GM18858 (cell line): ENCODE measurements around the gene VAMP2.

Experiments
- ATAC-seq: cut with Tn5 transposase; IDR thresholded peaks from one replicate; pipeline ENCODE4 v1.9.1; 2021; ENCODE audit not compliant: unreplicated experiment

Gene VAMP2

DNA sequence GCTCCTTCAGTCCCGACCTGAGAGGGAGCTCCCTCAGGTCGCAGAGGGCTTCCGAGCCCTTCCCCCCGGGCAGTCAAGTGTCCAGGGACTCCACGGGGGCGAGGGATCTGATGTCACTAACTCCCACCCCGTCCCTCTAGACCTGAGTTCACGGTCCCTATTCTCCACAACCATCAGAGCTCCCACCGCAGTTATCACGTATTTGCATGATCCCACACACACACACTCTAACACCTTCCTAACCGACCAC lies 6.8 kb downstream of the VAMP2 start:
- no peak for ATAC-seq

DNA sequence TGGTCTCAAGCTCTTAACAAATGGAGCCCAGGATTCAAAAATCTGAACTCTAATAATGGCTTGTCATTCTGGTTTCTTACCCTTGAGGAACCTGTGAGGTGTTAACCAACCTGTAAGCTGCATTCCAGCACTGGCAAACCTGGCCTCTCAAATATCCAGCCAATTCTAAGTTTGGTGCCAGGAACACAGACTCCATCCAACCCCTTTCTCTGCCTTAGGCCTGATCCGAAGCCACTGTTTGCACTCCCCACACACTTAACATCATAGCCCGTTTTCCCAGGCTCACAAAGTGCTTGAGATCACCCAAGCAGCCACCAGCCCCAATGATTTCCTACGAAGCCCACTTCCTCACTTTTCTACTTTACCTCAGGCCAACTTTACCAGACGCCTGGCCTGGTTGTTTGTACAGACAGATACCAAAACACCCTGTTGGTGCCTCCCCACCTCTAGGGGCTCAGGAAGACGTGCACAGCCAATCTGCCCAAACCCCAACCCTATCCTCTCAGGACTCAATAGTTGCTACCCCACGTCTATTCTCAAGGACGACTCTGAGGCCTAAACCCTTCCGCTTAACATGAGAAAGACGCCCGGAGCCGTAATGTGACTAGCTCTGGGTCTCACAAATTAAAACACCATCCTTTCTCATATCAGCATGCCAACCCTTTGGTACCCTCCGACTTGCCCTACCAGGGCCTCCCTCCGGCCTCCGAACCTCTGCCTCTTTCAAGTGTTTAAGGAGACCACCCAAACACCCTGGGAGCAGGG lies 7.3 kb downstream of the VAMP2 start:
- ATAC-seq = no peak

DNA sequence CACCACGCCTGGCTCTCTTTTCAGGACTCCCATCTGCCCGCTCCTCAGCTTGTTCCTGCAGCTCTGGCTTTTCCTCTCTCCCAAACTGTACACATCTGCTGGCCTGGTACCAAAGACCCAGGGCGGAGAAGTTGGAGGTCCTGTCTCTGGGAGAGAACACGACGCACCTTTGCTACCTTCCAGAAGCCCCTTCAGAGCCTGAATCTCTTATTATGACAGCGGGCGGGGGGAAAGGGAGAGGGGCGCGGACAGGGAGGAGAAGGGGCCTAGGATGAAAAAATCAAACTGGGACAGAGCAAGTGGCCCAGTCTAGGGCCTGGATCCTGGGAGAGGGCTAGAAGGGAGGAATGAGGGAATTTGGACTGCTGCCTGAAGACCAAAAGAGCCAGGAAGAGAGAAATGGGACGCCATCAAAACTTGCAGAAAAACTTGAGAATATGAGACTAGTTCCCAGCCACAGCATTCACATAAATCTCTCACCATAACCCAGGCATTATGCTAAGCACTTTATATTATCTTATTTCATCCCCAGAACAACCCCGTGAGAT lies 8.1 kb downstream of the VAMP2 start:
- ATAC-seq = no peak

DNA sequence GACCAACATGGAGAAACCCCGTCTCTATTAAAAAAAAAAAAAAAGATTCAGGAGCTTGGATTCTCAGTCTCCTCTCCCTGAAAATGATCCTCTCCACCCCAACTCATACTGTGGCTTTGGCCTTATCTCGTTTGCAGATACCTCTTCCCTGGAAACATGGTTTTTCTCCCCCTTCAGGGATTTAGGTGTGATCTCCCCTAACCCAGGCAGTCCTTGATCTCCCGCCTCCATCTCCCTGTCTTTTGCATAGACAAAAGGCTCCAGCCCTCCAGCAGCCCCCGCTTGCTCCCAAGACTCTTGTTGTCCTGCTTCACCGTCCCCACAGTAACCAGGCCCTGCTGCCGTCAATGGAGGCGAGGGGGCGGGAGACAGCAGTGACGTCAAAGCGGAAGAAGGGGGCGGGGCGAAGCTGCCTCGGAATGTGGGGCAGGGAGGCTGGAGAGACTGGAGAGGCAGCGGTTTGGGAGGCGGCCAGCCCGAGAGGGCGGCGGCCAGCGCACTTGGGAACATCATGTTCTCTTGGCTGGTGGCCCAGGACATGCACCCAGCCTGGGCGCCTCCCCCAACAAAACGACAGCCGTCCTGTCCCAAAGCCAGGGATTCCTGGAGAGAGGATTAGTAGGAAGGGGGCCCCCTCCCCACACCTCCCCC lies 8.7 kb downstream of the VAMP2 start:
- no peak for ATAC-seq

DNA sequence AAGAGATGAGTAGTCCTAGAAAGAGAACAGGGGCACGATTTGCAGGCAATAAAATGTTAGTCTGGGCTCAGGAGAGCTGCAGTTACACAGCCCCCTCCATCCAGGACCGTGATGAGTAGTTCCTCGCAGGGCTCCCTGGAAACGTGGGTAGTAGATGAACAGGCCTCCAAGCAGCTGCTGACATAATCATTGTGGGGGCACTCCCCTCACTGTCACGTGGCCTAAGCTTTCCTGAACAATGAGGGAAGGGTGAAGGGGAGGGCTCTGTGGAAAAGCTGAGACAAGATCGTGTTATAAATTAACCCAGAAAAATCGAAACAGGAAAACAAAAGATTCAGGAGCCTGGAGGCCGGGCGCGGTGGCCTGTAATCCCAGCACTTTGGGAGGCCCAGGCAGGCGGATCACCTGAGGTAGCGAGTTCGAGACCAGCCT lies 9.2 kb downstream of the VAMP2 start:
- no peak for ATAC-seq

DNA sequence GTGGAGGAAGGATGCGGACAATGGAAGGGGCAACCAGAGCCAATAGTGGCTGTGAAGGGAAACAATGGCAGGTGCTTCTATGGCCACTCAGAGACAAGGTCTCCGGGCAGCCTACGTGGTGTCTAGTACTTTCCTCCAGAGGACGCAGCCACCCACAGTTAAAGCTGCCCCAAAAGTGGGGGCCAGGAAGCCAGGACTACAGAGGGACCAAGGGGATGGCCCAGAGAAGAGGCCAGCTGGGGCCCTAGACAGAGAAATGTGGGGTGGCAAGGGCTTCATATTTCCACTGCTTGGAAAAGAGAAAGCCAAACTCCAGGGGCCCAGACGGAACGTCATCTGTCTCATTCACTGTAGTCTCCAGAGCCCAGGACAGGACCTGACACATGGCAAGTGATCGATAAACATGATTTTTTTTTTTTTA lies 9.7 kb downstream of the VAMP2 start:
- ATAC-seq = no peak

DNA sequence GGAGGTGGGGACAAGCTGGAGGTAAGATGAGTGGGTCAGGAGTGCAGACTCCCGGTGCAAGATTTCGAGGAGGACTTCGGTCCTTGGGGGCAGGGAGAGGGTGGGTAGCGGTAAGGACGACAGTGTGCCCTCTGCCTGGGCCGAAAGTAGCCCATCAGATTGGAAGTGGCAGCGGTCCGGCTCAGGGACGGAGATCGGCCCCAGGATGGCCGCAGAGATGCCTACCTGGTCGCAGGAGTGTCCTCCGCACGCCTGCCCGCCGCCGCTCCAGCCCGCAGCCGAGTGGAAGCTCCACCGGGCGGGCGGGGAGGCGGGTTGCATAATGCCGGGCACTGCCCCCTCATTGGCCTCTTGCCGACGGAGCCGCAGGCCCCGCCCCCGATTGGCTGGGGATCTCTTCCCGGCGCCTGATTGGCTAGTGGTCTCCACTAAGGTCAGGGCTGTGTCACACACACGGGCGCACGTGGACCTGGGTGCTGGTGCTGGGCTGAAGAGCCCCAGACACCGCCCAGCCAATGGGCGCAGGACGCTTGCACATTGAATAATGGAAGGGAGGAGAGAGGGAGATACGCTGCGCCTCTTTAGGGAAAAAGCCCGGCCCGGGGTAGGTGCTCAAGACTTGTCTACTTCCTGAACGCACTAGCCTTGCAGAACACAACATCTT lies 10.5 kb downstream of the VAMP2 start, which contains the start of gene PER1:
Gene PER1, minus strand, starts transcription at position 293 of the 664 bp plus-strand sequence. CDS start 1,698 bp downstream, outside the sequence.
- no peak for ATAC-seq

DNA sequence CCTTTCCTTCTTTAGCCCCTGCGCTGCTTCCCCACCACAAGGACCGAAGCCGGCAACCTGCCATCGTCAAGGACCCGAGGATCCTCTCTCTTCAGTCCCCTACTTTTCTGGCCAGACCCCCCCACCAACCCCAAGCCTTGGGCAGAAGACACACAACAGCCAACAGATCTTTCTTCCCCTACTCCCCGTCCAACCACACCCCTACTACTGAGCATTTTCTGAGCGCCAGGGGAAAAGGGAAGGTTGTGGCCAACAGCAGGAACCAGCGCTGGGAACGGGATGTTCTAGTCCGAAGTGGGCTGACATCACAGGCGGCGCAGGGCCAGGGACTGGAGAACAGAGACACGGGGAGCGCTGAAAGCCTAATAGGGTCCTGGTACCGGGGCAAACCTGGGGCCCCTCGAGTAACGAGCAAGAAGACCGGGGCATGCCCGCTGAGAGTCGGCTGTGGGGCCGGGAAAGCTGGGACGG lies 11.1 kb downstream of the VAMP2 start:
- ATAC-seq = no peak

DNA sequence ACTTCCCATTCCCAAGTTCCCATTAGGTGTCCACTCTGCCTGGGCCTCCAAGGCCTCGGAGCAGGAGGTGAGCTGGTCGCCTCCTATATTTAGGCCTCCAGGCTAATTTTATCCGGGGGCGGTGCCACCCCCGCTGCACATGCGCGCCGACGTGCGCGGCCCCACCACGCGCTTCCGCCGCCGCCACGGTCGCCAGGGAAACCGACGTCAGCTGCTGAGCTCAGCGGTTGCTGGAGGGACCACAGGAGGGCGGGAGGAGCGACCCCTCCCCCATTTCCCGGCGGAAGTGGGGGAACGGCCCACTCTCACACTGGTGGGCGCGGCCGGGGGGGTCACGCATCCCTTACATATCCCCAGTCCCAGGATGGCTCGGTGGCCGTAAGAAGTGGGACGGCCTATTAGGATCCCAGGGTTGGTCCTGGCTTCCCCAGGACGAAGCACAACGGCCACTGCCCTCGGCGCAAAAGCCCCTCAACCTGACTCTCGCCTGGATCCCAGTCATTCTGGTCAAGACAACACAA lies 11.6 kb downstream of the VAMP2 start:
- no peak for ATAC-seq

DNA sequence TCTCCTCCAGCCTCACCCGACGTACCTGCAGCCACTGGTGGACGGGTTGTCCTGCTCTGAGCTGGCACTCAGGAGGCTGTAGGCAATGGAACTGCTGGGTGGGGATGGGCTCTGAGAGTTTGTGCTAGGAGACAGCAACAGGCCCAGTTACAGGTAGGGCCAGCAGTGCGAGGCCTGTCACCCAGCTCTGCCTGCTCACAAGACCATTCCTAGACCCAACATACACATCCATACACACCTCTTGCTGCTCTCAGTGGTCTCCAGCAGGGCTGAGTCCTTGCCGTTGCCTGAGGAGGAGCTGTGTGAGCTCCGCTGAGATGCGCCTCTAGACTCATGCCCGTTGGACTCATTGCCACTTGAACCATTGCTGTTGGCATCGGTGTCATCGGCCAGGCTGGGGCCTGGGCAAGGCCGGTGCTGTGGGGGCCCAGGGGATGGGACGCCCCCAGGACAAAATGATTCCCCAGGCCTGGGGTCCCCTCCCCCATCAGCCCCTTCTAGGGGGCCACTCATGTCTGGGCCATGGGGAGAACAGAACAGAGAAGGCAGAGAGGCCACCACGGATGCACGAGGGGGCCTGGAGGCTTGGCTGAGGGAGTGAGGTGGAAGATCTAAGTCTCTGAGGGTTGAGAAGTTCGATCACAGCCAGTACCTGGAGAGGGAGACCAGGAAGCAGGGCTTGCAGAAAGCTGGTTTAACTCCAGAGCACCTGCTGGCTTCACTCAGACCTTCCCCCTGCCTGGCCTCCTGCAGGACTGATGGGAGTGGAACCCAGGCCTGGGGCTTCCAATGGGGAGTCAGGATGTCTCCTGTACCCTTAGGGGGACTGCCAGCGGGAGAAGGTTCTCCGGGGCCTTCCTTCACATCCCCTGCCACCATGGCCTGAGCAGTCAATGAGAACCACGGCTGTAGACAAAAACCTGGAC lies 12.3 kb downstream of the VAMP2 start:
- ATAC-seq = no peak

DNA sequence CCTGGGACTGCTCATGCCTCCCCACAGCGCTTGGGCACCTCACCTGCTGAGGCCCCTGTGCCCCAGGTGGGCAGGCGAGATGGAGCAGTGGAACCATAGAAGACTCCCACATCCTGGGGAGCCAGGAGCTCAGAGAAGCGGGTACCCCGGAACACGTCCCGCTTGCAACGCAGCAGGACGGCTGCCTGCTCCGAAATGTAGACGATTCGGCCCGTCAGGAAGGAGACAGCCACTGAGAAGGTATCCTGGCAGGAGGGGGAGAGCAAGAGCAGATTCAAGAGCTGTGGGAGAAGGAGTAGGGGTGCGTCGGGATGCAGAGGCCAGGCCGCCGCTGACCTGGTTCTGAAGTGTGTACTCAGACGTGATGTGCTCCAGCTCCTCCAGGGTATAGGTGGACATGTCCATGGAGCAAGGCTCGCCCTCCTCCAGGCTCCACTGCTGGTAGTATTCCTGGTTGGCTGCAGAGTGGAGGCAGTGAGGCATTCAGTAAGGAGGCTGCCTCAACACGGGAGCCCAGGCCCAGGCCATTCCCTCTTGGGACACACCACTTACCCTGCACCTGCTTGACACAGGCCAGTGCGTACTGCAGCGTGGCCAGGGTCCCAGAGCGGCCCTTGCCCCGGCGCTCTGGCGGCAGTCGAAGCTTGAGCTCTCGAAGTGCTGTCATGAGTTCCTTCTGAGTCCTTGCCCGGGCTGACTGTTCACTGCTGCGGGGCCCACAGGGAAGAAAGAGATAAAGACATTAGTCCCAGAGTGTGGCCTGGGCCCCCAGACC lies 13.1 kb downstream of the VAMP2 start:
- ATAC-seq = no peak

DNA sequence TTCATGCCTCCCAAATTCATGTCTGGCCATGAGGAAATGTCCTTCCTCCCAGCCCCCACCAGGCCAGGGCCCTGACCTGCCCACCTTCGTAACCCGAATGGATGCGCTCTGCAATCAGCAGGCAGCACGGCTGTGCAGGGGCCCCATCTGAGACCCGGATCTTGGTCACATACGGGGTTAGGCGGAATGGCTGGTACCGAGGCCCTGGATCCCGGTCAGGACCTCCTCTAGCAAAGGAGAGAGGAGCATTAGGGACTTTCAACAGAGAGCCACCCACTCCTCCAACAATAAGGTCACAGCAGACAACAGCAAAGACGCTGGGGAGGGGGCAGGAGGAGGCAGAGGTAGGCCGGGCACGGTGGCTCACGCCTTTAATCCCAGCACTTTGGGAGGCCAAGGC lies 14.2 kb downstream of the VAMP2 start:
- no peak for ATAC-seq

DNA sequence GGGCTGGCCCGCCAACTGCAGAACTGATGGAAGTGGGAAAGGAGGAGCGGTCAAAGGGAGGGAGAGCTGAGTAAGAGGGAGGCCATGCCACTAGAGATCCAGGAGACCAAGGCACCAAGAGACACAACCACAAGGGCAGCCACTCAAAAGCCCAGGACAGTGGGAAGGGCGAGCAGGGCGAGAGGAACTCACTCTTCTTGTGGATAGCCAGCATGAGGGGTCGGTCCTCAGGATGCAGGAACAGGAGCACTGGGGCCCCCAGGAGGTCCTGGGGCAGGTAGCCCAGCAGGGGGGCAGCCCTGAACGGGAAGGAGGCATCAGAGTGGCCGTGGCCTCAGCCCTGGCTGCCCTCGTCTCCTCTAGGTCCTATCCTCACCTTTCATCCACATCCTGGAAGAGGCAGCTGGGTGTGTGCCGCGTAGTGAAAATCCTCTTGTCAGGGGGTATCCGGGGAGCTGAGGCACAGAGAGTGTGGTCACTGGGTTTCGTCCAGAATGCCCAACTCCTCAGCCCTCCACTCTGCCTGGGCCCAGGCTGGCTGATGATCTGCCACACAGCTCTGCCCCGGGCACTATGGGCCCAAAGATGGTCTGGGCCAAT lies 14.8 kb downstream of the VAMP2 start:
- no peak for ATAC-seq

DNA sequence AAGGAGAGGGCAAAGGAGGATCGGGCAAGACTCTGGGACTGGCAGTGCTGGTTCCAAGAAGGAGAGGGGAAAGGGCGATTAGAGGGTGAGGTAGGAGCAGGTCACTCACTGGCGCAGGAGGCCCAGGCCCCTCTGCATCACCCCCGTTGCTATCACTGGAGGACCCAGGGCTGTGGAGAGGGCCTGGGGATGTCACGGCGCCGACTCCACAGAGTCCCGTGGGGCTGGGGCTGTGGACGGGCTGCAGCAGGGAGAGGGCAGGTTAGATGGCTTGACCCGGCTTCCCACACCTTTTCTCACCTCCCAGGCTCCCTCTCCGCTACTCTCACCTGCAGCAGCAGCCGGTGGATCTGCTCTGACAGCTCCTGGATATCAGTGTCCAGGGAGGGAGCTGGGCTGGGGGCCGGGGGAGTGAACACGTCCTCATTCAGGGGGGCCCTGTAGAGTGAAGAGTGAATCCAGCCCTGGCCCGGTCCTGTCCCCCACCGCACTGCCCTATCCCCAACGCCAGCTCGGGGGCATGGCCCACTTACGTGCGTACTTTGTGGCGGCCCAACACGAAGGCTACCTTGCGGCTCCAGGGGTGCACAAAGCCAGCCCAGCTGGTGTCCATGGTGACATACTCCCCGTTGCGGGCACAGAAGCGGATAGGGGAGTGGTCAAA lies 15.5 kb downstream of the VAMP2 start:
- ATAC-seq = no peak

DNA sequence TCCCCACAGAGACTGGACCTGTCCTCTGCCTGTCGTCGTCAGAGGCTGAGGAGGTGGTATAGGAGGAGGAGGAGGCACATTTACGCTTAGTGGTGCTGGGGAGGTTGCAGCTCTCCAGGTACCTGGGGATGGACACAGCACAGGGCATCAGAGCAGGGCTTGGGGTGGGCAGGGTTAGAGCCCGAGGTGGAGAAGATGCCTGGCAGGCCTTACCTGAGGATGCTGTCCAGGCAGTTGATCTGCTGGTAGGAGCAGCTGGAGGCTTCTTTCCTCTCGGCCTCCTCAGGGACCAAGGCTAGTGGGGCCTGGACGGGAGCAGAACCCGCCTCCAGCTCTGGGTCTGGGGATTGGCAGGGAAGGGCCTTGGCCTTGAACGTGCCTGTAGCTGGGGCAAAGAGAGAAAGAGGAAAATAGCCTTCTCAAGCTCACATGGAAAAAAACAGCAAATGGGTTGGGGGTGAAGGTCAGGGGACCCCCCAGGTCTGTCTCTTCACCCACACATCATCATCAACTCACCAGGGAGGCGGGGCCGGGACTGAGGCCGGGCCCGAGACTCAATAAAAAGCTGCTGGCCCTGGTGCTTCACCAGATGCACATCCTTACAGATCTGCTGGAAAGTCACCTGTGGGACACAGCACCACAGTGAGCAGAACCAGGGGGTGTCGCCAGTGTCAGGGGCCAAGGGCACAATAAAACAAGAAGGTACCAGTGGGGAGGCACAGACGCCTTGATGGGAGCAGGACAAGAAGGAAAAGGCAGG lies 16.2 kb downstream of the VAMP2 start:
- ATAC-seq = no peak

DNA sequence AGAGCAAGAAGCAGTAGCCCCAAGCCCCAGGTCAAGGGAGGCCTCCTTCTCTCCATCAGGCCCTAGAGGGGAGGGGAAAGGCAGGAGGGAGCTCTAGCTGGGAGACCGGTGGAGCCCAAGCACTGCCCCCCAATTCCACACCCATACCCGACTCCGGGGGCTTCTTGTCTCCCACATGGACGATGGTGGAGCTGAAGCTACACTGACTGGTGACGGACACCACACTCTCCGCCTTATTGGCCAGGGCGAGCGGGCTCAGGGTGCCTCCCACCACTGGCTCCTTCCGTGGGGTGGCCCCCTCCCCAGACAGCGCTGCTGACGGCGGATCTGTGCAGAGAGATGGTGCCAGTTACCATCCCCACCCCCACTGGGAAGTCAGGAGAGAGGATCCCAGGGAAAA lies 16.9 kb downstream of the VAMP2 start:
- ATAC-seq = no peak

DNA sequence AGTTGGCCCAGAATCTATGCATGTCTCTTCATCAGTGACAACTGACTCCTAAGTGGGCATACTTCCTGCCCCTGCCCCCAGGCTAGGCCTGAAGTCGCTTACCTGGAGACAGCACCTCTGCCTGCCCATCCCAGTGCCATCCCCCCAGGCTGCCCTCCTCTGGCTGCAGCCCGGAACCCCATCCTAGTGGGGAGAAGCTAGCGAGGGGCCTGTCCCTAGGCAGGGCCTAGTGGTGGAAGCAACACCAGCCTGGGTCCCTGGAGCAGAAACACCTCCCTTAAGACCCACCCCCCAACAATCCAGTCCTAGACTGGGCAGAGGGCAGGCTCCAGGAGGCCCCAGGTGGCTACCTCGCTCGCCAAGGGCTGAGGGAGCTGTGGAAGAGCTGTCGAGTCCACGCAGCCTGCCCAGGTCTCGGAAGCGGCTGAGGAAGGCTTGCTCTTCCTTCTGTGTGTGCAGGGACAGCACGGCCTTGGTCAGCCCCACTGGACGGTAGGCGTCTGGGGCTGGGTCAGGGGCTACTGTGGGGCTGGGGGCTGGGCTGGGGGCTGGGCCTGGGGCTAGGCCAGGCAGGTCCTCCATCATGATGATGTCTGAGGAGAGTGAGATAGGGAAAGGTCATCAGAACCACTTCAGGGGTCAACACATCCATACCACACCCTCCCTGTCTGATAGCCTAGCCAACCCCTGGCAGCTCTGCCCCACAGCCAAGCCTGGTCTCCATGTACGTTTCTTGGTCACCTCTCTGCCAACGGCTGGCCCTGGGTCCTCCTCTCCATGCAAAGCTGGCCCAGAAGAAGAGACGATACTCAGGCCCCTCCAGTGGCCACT lies 18.1 kb downstream of the VAMP2 start:
- no peak for ATAC-seq
